Astrocyte (in vitro differentiated cells and primary cell): ENCODE results near the gene HLA-B.

Experiments used
- CTCF ChIP-seq: IDR thresholded peaks from 2 replicates; pipeline ENCODE4 v1.5.1; 2011; ENCODE audit warnings: low read depth, mild to moderate bottlenecking, inconsistent platforms, low read length, moderate library complexity; ENCODE audit not compliant: insufficient read depth
- EZH2 ChIP-seq: IDR thresholded peaks from 2 replicates; pipeline ENCODE4 v1.6.1; 2012; ENCODE audit warnings: mild to moderate bottlenecking, low read length, inconsistent platforms; ENCODE audit not compliant: insufficient read depth

- no peak for TF ChIP-seq EZH2
- TF ChIP-seq CTCF, result no peak
Measured at GRCh38 chr6:31351401-31352309, 5.3 kb downstream of the HLA-B start.
